GM12891 (cell line): ENCODE results near the gene GDAP1L1.

Experiments used
- POLR2A ChIP-seq: IDR thresholded peaks from 2 replicates; pipeline ENCODE4 v1.6.1; 2011; ENCODE audit warnings: low read depth, low read length, control low read depth
- POLR2AphosphoS5 ChIP-seq: IDR thresholded peaks from 2 replicates; pipeline ENCODE4 v1.6.1; 2011; ENCODE audit warnings: low read depth, low read length, control low read depth
- TAF1 ChIP-seq: IDR thresholded peaks from 2 replicates; pipeline ENCODE4 v1.6.1; 2011; ENCODE audit warnings: low read depth, low read length, control low read depth

- no peak for TF ChIP-seq POLR2A
- TF ChIP-seq TAF1, result no peak
- TF ChIP-seq POLR2AphosphoS5, result no peak
These were observed 21.7 kb downstream of the GDAP1L1 start for GRCh38 chr20:44268802-44269201.
